DND-41 (cell line): Measurements from ENCODE around the gene DENR.

ENCODE experiments used
- CTCF ChIP-seq: IDR thresholded peaks from 2 replicates; pipeline ENCODE4 v1.5.1; 2012; ENCODE audit warnings: borderline replicate concordance, low read length, moderate library complexity, mild to moderate bottlenecking; ENCODE audit not compliant: poor library complexity, severe bottlenecking; ENCODE audit errors: extremely low read depth
- EZH2 ChIP-seq: IDR thresholded peaks from 3 replicates; pipeline ENCODE4 v1.6.1; 2012; ENCODE audit warnings: borderline replicate concordance, low read depth, mild to moderate bottlenecking, moderate library complexity, low read length, inconsistent platforms; ENCODE audit not compliant: severe bottlenecking

DNA sequence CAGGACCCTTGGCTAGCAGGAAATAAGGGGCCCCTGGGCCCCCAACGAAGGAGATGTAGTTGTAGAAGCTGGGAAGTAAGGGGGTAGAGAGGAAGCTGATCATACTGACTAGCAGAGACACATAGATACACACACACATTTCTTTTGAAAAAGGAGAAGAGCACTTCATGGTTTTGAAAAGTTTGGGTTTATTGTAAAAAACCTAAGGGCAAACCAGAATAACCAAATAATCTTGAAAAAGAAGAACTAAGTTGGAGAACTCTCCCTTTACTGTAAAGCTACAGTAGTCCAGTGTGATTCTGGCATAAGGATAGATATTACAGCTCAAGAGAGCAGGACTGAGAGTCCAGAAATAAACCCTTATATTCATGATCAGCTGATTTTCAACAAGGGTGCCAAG lies 30.2 kb upstream of the DENR start:
- TF ChIP-seq CTCF = no peak
- no peak for TF ChIP-seq EZH2
